HL-60 (cell line): ENCODE measurements around the gene MORC1.

ENCODE experiments used
- DNase-seq, 2 experiments: peaks; one replicate each; pipeline ENCODE4 v3.0.0-alpha.2; 2010 to 2020; ENCODE audit warnings: low read depth in 1 of 2, low spot score in 1 of 2
- H3K27ac ChIP-seq: fragments of 250-450 bp; sonication (Bioruptor Pico); replicated peaks from 2 replicates; pipeline ENCODE4 v1.5.1; 2020; ENCODE audit warnings: mild to moderate bottlenecking, moderate library complexity
- H3K27me3 ChIP-seq: fragments of 250-450 bp; sonication (Bioruptor Pico); 2 replicates; pipeline ENCODE4 v1.5.1; 2021; ENCODE audit warnings: mild to moderate bottlenecking, moderate library complexity; ENCODE audit not compliant: insufficient read depth, poor library complexity, severe bottlenecking
- H3K4me3 ChIP-seq: replicated peaks from 2 replicates; pipeline ENCODE4 v1.5.1; 2011; ENCODE audit warnings: mild to moderate bottlenecking, control low read depth, low read length; ENCODE audit not compliant: insufficient read depth
- GABPA ChIP-seq: IDR thresholded peaks from 2 replicates; pipeline ENCODE4 v1.6.1; 2012; ENCODE audit warnings: low read depth
- POLR2AphosphoS5 ChIP-seq: IDR thresholded peaks from 2 replicates; pipeline ENCODE4 v1.6.1; 2012; ENCODE audit warnings: low read depth
- SPI1 ChIP-seq: IDR thresholded peaks from 2 replicates; pipeline ENCODE4 v1.6.1; 2012; ENCODE audit warnings: low read depth, mild to moderate bottlenecking, borderline replicate concordance
- TF ChIP-seq, protein P1 (sequence below): IDR thresholded peaks from 2 replicates; pipeline ENCODE4 v1.6.1; 2012; ENCODE audit warnings: low read depth; ENCODE audit not compliant: insufficient replicate concordance
- TF ChIP-seq, protein P2 (sequence below): IDR thresholded peaks from one replicate; pipeline ENCODE4 v1.5.1; 2011; ENCODE audit warnings: low read length, control low read depth, inconsistent platforms; ENCODE audit not compliant: insufficient read depth

The MORC1 gene

DNA sequence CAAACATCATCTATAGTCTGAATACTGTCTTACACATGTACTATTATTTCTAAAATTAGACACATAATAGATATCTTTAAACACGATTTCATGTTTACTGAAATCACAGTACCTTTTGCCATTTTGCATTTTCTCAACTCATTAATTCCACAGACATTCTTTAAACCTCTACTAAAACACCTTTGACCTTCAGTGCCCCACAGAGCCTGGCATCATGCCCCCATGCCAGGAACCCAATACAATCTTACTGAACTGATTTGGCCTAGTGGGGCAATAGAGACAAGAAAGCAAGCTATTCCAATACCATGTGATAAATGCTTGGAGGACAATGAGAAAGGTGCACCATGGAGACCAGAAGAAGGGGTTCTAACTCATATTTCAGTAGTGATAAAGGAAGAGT is 144.9 kb downstream of the MORC1 start:
- H3K27ac ChIP-seq: no peak overlapping the region
- no peak overlapping the region for H3K4me3 ChIP-seq
- TF ChIP-seq, protein P1, sequence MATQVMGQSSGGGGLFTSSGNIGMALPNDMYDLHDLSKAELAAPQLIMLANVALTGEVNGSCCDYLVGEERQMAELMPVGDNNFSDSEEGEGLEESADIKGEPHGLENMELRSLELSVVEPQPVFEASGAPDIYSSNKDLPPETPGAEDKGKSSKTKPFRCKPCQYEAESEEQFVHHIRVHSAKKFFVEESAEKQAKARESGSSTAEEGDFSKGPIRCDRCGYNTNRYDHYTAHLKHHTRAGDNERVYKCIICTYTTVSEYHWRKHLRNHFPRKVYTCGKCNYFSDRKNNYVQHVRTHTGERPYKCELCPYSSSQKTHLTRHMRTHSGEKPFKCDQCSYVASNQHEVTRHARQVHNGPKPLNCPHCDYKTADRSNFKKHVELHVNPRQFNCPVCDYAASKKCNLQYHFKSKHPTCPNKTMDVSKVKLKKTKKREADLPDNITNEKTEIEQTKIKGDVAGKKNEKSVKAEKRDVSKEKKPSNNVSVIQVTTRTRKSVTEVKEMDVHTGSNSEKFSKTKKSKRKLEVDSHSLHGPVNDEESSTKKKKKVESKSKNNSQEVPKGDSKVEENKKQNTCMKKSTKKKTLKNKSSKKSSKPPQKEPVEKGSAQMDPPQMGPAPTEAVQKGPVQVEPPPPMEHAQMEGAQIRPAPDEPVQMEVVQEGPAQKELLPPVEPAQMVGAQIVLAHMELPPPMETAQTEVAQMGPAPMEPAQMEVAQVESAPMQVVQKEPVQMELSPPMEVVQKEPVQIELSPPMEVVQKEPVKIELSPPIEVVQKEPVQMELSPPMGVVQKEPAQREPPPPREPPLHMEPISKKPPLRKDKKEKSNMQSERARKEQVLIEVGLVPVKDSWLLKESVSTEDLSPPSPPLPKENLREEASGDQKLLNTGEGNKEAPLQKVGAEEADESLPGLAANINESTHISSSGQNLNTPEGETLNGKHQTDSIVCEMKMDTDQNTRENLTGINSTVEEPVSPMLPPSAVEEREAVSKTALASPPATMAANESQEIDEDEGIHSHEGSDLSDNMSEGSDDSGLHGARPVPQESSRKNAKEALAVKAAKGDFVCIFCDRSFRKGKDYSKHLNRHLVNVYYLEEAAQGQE: no peak
- TF ChIP-seq SPI1 (no peak), POLR2AphosphoS5 (no peak), GABPA (no peak)
- TF ChIP-seq, protein P2, sequence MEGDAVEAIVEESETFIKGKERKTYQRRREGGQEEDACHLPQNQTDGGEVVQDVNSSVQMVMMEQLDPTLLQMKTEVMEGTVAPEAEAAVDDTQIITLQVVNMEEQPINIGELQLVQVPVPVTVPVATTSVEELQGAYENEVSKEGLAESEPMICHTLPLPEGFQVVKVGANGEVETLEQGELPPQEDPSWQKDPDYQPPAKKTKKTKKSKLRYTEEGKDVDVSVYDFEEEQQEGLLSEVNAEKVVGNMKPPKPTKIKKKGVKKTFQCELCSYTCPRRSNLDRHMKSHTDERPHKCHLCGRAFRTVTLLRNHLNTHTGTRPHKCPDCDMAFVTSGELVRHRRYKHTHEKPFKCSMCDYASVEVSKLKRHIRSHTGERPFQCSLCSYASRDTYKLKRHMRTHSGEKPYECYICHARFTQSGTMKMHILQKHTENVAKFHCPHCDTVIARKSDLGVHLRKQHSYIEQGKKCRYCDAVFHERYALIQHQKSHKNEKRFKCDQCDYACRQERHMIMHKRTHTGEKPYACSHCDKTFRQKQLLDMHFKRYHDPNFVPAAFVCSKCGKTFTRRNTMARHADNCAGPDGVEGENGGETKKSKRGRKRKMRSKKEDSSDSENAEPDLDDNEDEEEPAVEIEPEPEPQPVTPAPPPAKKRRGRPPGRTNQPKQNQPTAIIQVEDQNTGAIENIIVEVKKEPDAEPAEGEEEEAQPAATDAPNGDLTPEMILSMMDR: no peak
- DNase-seq: no peak
- no peaks in the 10 kb centered on the region for H3K27me3 ChIP-seq

DNA sequence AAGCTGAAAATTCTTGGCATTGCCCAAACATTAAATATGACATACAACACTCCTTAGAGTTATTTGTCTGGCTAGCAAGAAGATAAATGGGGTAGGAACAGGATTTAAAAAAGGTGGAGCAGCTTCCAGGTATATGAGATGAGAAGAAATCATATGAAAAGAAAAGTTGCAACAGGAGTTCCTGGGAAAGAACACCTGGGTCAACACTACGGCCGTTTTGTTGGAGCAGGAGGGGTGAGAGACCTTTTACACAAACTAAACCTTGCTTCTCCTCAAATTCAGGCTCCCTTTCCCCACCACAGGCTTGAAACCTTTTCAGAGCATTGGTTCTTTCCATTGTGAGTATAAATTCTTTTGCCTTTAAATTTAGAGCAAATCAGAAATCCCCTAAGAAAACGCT is 145.5 kb downstream of the MORC1 start:
- no peak for DNase-seq
- Histone ChIP-seq H3K4me3 (no peak overlapping the region), H3K27ac (no peak overlapping the region), H3K27me3 (no peaks in the 10 kb centered on the region)
- TF ChIP-seq, protein P2: no peak
- TF ChIP-seq, protein P1: no peak
- no peak for TF ChIP-seq POLR2AphosphoS5
- no peak for TF ChIP-seq SPI1
- no peak for TF ChIP-seq GABPA

DNA sequence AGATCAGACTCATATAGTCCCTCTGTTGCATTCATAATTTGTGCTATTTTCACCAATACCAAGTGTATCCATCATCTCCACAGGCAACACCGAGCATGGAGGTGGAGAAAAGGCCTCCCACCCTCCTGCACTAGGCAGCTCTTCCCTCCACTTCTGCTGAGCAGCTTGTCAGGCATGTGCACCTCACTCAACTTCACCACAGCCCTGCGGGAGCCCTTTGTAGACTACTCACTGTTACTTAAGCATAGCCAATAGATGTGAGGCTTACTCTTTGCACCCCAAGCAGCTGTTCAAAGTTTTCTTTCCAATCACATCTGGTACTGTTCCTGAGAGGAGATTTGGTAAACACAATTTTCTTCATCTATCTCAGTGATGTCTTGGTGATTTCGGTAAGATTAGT is 147.4 kb downstream of the MORC1 start:
- H3K4me3 ChIP-seq: no peak overlapping the region
- no peak for TF ChIP-seq POLR2AphosphoS5
- TF ChIP-seq, protein P2: no peak
- TF ChIP-seq GABPA: no peak
- no peak for TF ChIP-seq SPI1
- TF ChIP-seq, protein P1: no peak
- H3K27me3 ChIP-seq: no peaks in the 10 kb centered on the region
- H3K27ac ChIP-seq: no peak overlapping the region
- no peak for DNase-seq
